HepG2 (cell line): ENCODE data around the gene SNAI3. TPM values are rescaled to one million over a fixed set of nuclear protein-coding genes. Genes with fewer than 3 reads are reported as not detected.

Source experiments
- ATAC-seq: fragments of 200-7000 bp; cut with Tn5 transposase; 3 replicates; pipeline ENCODE4 v1.9.1; 2020; ENCODE audit warnings: mild to moderate bottlenecking, moderate library complexity
- BruUV-seq: library from RNA; stranded (reverse); fragments of 400-500 nt; replicated peaks from 2 replicates; lab custom pipeline; 2021; lab: Mats Ljungman, UMichigan
- CTCF ChIA-PET: fragments of 300-600 bp; formaldehyde crosslinking; extraction: SDS; loops from one replicate; lab custom pipeline; 2021; ENCODE audit warnings: low total read pairs, inconsistent platforms, low intra/inter-chr PET ratio; lab: Yijun Ruan, JAX
- POLR2A ChIA-PET: fragments of 350-600 bp; sonication (Branson Sonifier 250); formaldehyde crosslinking; loops from one replicate; lab custom pipeline; 2020; ENCODE audit warnings: antibody characterized with exemption, inconsistent platforms; lab: Yijun Ruan, JAX
- DNase-seq: peaks from one replicate; pipeline ENCODE4 v3.0.0-alpha.2; 2015; ENCODE audit warnings: low spot score
- FAIRE-seq: peaks from 3 replicates; lab custom pipeline; 2011; peaks lifted over from hg19 to GRCh38; lab: Jason Lieb, UNC
- H2AFZ ChIP-seq: one replicate; pipeline ENCODE4 v1.6.1; 2011; ENCODE audit warnings: low read length, inconsistent platforms
- H3K27ac ChIP-seq: fragments of 300-600 bp; 3 replicates; pipeline ENCODE4 v1.8.0; 2011; ENCODE audit warnings: mixed run types, mild to moderate bottlenecking, mixed read lengths, low read length, inconsistent platforms; ENCODE audit not compliant: insufficient read depth; ENCODE audit errors: extremely low read length
- H3K27me3 ChIP-seq, 2 experiments: fragments of 200-600 bp in 1 of 2; 2 replicates in 1 of 2; 3 replicates in 1 of 2; pipeline versions ENCODE4 v1.6.0 to v1.8.0; 2011; ENCODE audit warnings: low read length in 2 of 2, mild to moderate bottlenecking in 2 of 2, moderate library complexity in 2 of 2, inconsistent platforms in 1 of 2; ENCODE audit not compliant: insufficient read depth in 2 of 2, control insufficient read depth in 1 of 2
- H3K36me3 ChIP-seq, 2 experiments: fragments of 200-600 bp in 1 of 2; replicated peaks in 1 of 2; 2 replicates in 1 of 2; 3 replicates in 1 of 2; pipeline versions ENCODE4 v1.5.1 to v1.8.0; 2011; ENCODE audit warnings: low read length in 2 of 2, inconsistent platforms in 1 of 2; ENCODE audit not compliant: insufficient read depth in 2 of 2, control insufficient read depth in 1 of 2
- H3K4me1 ChIP-seq: 2 replicates; pipeline ENCODE4 v1.5.1; 2012; ENCODE audit warnings: low read length, inconsistent platforms; ENCODE audit not compliant: insufficient read depth
- H3K4me2 ChIP-seq: 2 replicates; pipeline ENCODE4 v1.6.0; 2011; ENCODE audit warnings: low read depth, low read length, inconsistent platforms
- H3K4me3 ChIP-seq, 3 experiments: fragments of 200-600 bp in 1 of 3; sonication (generic), shearing (Covaris generic) in 1 of 3; replicated peaks in 1 of 3; 2 replicates each; pipeline ENCODE4 v1.5.1; 2011 to 2016; ENCODE audit warnings: low read length in 3 of 3, inconsistent platforms in 2 of 3, low read depth in 2 of 3, mild to moderate bottlenecking in 2 of 3, control low read depth in 1 of 3, mixed read lengths in 1 of 3; ENCODE audit not compliant: insufficient read depth in 1 of 3
- H3K79me2 ChIP-seq: one replicate; pipeline ENCODE4 v1.6.1; 2011; ENCODE audit warnings: low read length, inconsistent platforms; ENCODE audit not compliant: insufficient read depth
- H3K9ac ChIP-seq: 2 replicates; pipeline ENCODE4 v1.6.0; 2011; ENCODE audit warnings: mild to moderate bottlenecking, low read depth, low read length, inconsistent platforms; ENCODE audit not compliant: insufficient read depth
- H3K9me3 ChIP-seq: 2 replicates; pipeline ENCODE4 v1.5.1; 2012; ENCODE audit warnings: mild to moderate bottlenecking, low read length
- H4K20me1 ChIP-seq: 2 replicates; pipeline ENCODE4 v1.6.0; 2011; ENCODE audit warnings: inconsistent platforms, mild to moderate bottlenecking, low read length, moderate library complexity; ENCODE audit not compliant: insufficient read depth
- AGO2 ChIP-seq: fragments of 200-400 bp; formaldehyde crosslinking; optimal IDR thresholded peaks from 2 replicates; pipeline ENCODE3; 2017; ENCODE audit warnings: mild to moderate bottlenecking, low read depth, low read length, moderate library complexity
- BRD4 ChIP-seq: sonication (generic); formaldehyde crosslinking; IDR thresholded peaks from 2 replicates; pipeline ENCODE4 v1.4.0; 2020; ENCODE audit warnings: missing genetic modification reagents
- FIP1L1 ChIP-seq: fragments of 200-400 bp; formaldehyde crosslinking; IDR thresholded peaks from 2 replicates; pipeline ENCODE4 v1.6.1; 2018; ENCODE audit warnings: low read depth, mild to moderate bottlenecking, low read length, moderate library complexity, borderline replicate concordance; ENCODE audit not compliant: insufficient read depth
- HNRNPL ChIP-seq: fragments of 200-400 bp; formaldehyde crosslinking; IDR thresholded peaks from 2 replicates; pipeline ENCODE4 v1.6.1; 2017; ENCODE audit warnings: mild to moderate bottlenecking, low read depth, low read length
- RBM22 ChIP-seq: fragments of 200-400 bp; formaldehyde crosslinking; optimal IDR thresholded peaks from 2 replicates; pipeline ENCODE3; 2017; ENCODE audit warnings: mild to moderate bottlenecking, low read length, moderate library complexity
- YEATS2 ChIP-seq: sonication (generic); formaldehyde crosslinking; IDR thresholded peaks from 2 replicates; pipeline ENCODE4 v1.4.0; 2020; ENCODE audit warnings: missing genetic modification reagents, borderline replicate concordance
- ZFP36L2 ChIP-seq: sonication (generic); formaldehyde crosslinking; IDR thresholded peaks from 2 replicates; pipeline ENCODE4 v1.4.0; 2020; ENCODE audit warnings: missing genetic modification reagents
- ZNF3 ChIP-seq: IDR thresholded peaks from 2 replicates; pipeline ENCODE4 v1.7.0; 2017; ENCODE audit warnings: inconsistent platforms
- ZNF460 ChIP-seq: sonication (generic); formaldehyde crosslinking; IDR thresholded peaks from 2 replicates; pipeline ENCODE4 v1.5.1; 2020; ENCODE audit warnings: missing genetic modification reagents, mild to moderate bottlenecking, borderline replicate concordance
- ZNF570 ChIP-seq: sonication (generic); formaldehyde crosslinking; IDR thresholded peaks from 2 replicates; pipeline ENCODE4 v1.4.0; 2020; ENCODE audit warnings: mild to moderate bottlenecking, missing genetic modification reagents, borderline replicate concordance
- ZNF639 ChIP-seq: conservative IDR thresholded peaks from 2 replicates; pipeline ENCODE4 v1.6.1; 2018; ENCODE audit warnings: missing genetic modification reagents
- ZNF878 ChIP-seq: sonication (generic); formaldehyde crosslinking; IDR thresholded peaks from 2 replicates; pipeline ENCODE4 v1.8.1; 2023; ENCODE audit warnings: mild to moderate bottlenecking, missing genetic modification reagents, moderate library complexity
- WGBS: methylation state at CpG from one replicate; pipeline ENCODE4 v1.1.6; 2017; ENCODE audit warnings: low lambda C conversion rate; 5-methylcytosine and 5-hydroxymethylcytosine counted together
- in situ Hi-C: cut with HindIII; loops from 2 replicates; pipeline ENCODE4 v1.10.0; 2017; ENCODE audit warnings: low pct_unique_long_range_greater_than_20kb; ENCODE audit not compliant: extremely low pct_ligation_motif_present
- intact Hi-C: fragments of 100-400 bp; cut with micrococcal nuclease; formaldehyde crosslinking; loops from one replicate; pipeline ENCODE4 v1.10.0; 2022; ENCODE audit not compliant: unreplicated experiment
- polyA plus RNA-seq, 8 experiments: library from polyadenylated mRNA; depleted of rRNA in 3 of 8; stranded (reverse) in 7 of 8; unstranded in 1 of 8; fragments of >200 nt; fragmentation: Illumina TruSeq in 4 of 8; extraction: Trizol in 4 of 8; gene quantifications; 2 replicates each; pipeline versions ENCODE4 v1.2.1 to v1.2.3, GENCODE V29; 2011 to 2016; ENCODE audit warnings: low read depth in 4 of 8, missing spikeins in 1 of 8, mixed read lengths in 1 of 8; ENCODE audit not compliant: insufficient read depth in 1 of 8
- total RNA-seq, 5 experiments: library from RNA; depleted of rRNA; stranded (reverse); fragments of >200 nt; fragmentation: Illumina TruSeq; extraction: Trizol; gene quantifications; 2 replicates each; pipeline ENCODE4 v1.2.3, GENCODE V29; 2016; ENCODE audit warnings: low read depth in 1 of 5
- TF ChIP-seq, protein P1 (sequence below): sonication (generic); formaldehyde crosslinking; IDR thresholded peaks from 2 replicates; pipeline ENCODE4 v1.8.1; 2023; ENCODE audit warnings: mild to moderate bottlenecking, moderate library complexity, missing genetic modification reagents
- TF ChIP-seq, protein P2 (sequence below): sonication (generic); formaldehyde crosslinking; conservative IDR thresholded peaks from 2 replicates; pipeline ENCODE4 v1.8.1; 2023; ENCODE audit warnings: missing genetic modification reagents
- TF ChIP-seq, protein P3 (sequence below): sonication (generic); formaldehyde crosslinking; IDR thresholded peaks from 2 replicates; pipeline ENCODE4 v1.5.0; 2020; ENCODE audit warnings: missing genetic modification reagents, mild to moderate bottlenecking, borderline replicate concordance
- TF ChIP-seq, protein P4 (sequence below): sonication (generic); formaldehyde crosslinking; IDR thresholded peaks from 2 replicates; pipeline ENCODE4 v1.4.0; 2020; ENCODE audit warnings: mild to moderate bottlenecking, missing genetic modification reagents

Gene SNAI3
- total and polyA plus RNA-seq, 2 of the 13 experiments (the other 11 are each of a cell fraction or from before 2014, with no cell fraction given): 0.09 to 0.18 TPM

- Histone ChIP-seq H3K79me2 (no peaks in the 10 kb centered on the region), H3K4me3 (no peak overlapping the region), H3K27me3 (no peaks in the 10 kb centered on the region), H3K4me2 (no peak overlapping the region), H3K9ac (no peak overlapping the region), H3K36me3 (peaks cover 36 to 58% of the 10 kb centered on the region in 2 experiments; a peak in 4 of 5 replicates), H3K27ac (no peak overlapping the region), H4K20me1 (no peaks in the 10 kb centered on the region; the same call in 1 of the 2 replicates), H2AFZ (no peak overlapping the region), H3K4me1 (no peaks in the 10 kb centered on the region), H3K9me3 (no peaks in the 10 kb centered on the region)
- ChIA-PET CTCF (no interaction called here), POLR2A (no interaction called here)
- BruUV-seq: no TSS peak
- FAIRE-seq (no peak), ATAC-seq (peak; percentile 11; the same call in 2 of the 3 replicates), DNase-seq (no peak)
- intact Hi-C loops (no loop called here), in situ Hi-C loops (no loop called here)
- WGBS: 94% methylated on average over 11 of the region's 30 CpGs
- TF ChIP-seq FIP1L1 (no peak), HNRNPL (peak; percentile 82), ZFP36L2 (CRISPR knock-in tag) (no peak), AGO2 (peak; percentile 20), ZNF570 (CRISPR knock-in tag) (no peak), ZNF460 (CRISPR knock-in tag) (no peak), ZNF3 (CRISPR knock-in tag) (no peak), ZNF639 (CRISPR knock-in tag) (no peak), BRD4 (CRISPR knock-in tag) (no peak), RBM22 (peak; percentile 35), ZNF878 (no peak), YEATS2 (CRISPR knock-in tag) (no peak)
- TF ChIP-seq, protein P1, sequence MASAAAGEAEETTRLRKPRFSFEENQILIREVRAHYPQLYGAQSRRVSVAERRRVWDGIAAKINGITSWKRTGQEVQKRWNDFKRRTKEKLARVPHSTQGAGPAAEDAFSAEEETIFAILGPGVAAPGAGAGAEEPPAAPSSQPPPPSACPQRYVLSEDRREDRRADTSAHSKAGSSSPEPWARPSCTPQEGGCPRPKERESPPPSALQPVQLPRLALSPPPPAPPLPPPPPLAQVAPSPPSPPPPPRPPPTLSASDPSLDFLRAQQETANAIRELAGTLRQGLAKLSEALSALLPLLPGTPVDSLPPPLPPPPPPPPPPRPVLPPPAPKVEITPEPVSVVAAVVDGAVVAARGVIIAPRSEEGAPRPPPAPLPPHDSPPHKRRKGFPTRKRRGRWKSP (CRISPR knock-in tag): no peak
- TF ChIP-seq, protein P2, sequence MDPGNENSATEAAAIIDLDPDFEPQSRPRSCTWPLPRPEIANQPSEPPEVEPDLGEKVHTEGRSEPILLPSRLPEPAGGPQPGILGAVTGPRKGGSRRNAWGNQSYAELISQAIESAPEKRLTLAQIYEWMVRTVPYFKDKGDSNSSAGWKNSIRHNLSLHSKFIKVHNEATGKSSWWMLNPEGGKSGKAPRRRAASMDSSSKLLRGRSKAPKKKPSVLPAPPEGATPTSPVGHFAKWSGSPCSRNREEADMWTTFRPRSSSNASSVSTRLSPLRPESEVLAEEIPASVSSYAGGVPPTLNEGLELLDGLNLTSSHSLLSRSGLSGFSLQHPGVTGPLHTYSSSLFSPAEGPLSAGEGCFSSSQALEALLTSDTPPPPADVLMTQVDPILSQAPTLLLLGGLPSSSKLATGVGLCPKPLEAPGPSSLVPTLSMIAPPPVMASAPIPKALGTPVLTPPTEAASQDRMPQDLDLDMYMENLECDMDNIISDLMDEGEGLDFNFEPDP (CRISPR knock-in tag): no peak
- TF ChIP-seq, protein P3, sequence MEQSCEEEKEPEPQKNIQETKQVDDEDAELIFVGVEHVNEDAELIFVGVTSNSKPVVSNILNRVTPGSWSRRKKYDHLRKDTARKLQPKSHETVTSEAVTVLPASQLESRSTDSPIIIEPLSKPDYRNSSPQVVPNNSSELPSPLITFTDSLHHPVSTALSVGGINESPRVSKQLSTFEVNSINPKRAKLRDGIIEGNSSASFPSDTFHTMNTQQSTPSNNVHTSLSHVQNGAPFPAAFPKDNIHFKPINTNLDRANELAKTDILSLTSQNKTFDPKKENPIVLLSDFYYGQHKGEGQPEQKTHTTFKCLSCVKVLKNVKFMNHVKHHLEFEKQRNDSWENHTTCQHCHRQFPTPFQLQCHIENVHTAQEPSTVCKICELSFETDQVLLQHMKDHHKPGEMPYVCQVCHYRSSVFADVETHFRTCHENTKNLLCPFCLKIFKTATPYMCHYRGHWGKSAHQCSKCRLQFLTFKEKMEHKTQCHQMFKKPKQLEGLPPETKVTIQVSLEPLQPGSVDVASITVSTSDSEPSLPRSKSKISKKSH (CRISPR knock-in tag): no peak
- TF ChIP-seq, protein P4, sequence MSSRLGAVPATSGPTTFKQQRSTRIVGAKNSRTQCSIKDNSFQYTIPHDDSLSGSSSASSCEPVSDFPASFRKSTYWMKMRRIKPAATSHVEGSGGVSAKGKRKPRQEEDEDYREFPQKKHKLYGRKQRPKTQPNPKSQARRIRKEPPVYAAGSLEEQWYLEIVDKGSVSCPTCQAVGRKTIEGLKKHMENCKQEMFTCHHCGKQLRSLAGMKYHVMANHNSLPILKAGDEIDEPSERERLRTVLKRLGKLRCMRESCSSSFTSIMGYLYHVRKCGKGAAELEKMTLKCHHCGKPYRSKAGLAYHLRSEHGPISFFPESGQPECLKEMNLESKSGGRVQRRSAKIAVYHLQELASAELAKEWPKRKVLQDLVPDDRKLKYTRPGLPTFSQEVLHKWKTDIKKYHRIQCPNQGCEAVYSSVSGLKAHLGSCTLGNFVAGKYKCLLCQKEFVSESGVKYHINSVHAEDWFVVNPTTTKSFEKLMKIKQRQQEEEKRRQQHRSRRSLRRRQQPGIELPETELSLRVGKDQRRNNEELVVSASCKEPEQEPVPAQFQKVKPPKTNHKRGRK (CRISPR knock-in tag): no peak
Measured at GRCh38 chr16:88732172-88732960, 46.1 kb upstream of the SNAI3 start.
